Measurements from ENCODE around the gene C1QTNF6.
A peak's percentile ranks its signal among the peaks of the same experiment; 100 is the strongest.

The C1QTNF6 gene

DNA sequence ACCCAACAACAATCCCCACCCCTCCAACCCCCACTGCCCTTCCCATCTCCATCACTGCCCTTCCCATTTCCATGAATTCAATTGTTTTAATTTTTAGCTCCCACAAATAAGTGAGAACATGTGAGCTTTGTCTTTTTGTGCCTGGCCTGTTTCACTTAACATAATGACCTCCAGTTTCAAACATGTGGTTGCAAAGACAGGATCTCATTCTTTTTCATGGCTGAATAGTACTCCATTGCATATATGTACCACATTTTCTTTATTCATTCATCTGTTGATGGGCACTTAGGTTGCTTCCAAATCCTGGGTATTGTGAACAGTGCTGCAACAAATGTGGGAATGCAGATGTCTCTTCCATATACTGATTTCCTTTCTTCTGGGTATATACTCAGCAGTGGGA is 37.3 kb downstream of the C1QTNF6 start:
- Histone ChIP-seq H3K4me3 (ENCODE audit: low read depth, low read length) (no peak overlapping the region), H3K4me1 (ENCODE audit: control insufficient read depth, insufficient read depth, low read length) (no peaks in the 10 kb centered on the region), H3K36me3 (ENCODE audit: control insufficient read depth in 2 of 2, insufficient read depth in 1 of 2, low read length in 2 of 2) (no peaks in the 10 kb centered on the region), H3K27ac (ENCODE audit: extremely low read depth, low read depth, low read length) (no peak overlapping the region), H3K9me3 (ENCODE audit: control insufficient read depth, insufficient read depth, low read depth, low read length) (no peaks in the 10 kb centered on the region)
- ChIA-PET CTCF (interaction anchor here (0.7 to 1.3 kb wide), 3 partner anchors 24 to 963 kb away, joined by 3 to 6 read pairs (median 3); no protein-coding TSS in a partner anchor), POLR2A (no interaction called here)
- TF ChIP-seq HOXC10 (CRISPR knock-in tag; IDR thresholded peaks at IDR 0.05): no peak
- no peak for TF ChIP-seq ZNF416 (tag by site-specific recombination; IDR thresholded peaks at IDR 0.05)
- TF ChIP-seq ZFP69B (tag by site-specific recombination; IDR thresholded peaks at IDR 0.05): no peak
- TF ChIP-seq, protein P1, sequence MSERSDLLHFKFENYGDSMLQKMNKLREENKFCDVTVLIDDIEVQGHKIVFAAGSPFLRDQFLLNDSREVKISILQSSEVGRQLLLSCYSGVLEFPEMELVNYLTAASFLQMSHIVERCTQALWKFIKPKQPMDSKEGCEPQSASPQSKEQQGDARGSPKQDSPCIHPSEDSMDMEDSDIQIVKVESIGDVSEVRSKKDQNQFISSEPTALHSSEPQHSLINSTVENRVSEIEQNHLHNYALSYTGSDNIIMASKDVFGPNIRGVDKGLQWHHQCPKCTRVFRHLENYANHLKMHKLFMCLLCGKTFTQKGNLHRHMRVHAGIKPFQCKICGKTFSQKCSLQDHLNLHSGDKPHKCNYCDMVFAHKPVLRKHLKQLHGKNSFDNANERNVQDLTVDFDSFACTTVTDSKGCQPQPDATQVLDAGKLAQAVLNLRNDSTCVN (tag by site-specific recombination; optimal IDR thresholded peaks at IDR 0.05): no peak
- no peak for TF ChIP-seq ZNF121 (tag by site-specific recombination; IDR thresholded peaks at IDR 0.05)
- TF ChIP-seq ZNF311 (tag by site-specific recombination; IDR thresholded peaks at IDR 0.05; ENCODE audit: borderline replicate concordance): no peak
- peak; percentile 98 for TF ChIP-seq ZNF146 (tag by site-specific recombination; IDR thresholded peaks at IDR 0.05)
- no peak for TF ChIP-seq ZNF24 (tag by site-specific recombination; IDR thresholded peaks at IDR 0.05)
- TF ChIP-seq, protein P2, sequence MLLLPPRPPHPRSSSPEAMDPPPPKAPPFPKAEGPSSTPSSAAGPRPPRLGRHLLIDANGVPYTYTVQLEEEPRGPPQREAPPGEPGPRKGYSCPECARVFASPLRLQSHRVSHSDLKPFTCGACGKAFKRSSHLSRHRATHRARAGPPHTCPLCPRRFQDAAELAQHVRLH (tag by site-specific recombination; IDR thresholded peaks at IDR 0.05): peak; percentile 53; the same call in 1 of the 2 replicates
- no peak for TF ChIP-seq OVOL3 (tag by site-specific recombination; IDR thresholded peaks at IDR 0.05)
- TF ChIP-seq KLF7 (tag by site-specific recombination; IDR thresholded peaks at IDR 0.05; ENCODE audit: borderline replicate concordance): no peak

DNA sequence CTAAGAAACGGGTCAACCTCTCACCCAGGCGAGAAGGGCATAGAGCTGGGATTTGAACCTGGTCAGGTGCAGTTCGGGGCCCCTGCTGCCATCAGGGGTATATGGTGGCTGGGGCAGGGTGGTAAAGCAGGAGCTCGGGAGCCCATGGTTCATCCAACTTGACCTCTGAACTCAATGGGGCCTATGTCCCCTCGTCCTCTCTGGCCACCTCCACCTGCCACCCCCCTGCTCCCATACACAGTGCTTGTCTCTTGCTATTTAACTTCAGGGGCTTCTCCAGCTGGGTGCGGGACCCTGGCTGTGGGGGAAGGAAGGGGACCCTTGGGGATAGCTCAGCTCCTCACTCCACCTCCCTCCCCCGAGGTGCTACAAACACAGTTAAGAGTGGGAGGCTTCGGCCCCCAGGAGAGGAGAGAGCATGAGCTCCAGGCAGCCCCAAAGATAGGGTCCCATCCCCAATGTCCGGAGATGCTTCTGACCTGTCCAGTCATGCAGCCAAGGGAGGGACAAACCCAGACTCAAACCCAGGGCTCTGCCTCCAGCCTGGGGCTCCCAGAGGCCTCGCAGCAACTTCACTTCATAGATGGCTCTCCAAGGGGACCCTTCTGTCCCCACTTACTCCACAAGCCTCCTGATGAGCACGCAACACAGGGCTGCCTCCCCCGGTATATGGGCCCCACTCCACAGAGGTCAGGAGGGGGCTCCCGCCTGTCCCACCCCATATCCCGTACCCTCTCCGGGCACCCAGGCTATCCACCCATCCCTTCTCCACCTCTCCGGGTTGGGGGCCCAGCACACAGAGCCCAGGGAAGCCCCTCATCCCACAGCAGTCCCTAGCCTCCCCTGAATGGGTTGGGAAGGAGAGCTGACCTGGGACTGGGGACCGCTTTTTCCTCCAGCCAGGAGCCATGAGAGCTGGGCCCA is 39.0 kb downstream of the C1QTNF6 start:
- ChIA-PET POLR2A (interaction anchor here (0.6 kb wide), 1 partner anchor 341 kb away, joined by 4 read pairs; no protein-coding TSS in a partner anchor), CTCF (interaction anchor here (0.6 to 1.3 kb wide), 5 partner anchors 8 to 171 kb away, joined by 3 read pairs; no protein-coding TSS in a partner anchor)
- Histone ChIP-seq H3K27ac (ENCODE audit: extremely low read depth, low read depth, low read length) (no peak overlapping the region), H3K4me3 (ENCODE audit: low read depth, low read length) (no peak overlapping the region), H3K9me3 (ENCODE audit: control insufficient read depth, insufficient read depth, low read depth, low read length) (no peaks in the 10 kb centered on the region), H3K4me1 (ENCODE audit: control insufficient read depth, insufficient read depth, low read length) (peaks cover 6% of the 10 kb centered on the region; the same call in 1 of the 2 replicates), H3K36me3 (ENCODE audit: control insufficient read depth in 2 of 2, insufficient read depth in 1 of 2, low read length in 2 of 2) (no peaks in the 10 kb centered on the region)
- TF ChIP-seq ZNF16 (tag by site-specific recombination; IDR thresholded peaks at IDR 0.05; ENCODE audit: low read depth) (no peak), ZNF24 (tag by site-specific recombination; IDR thresholded peaks at IDR 0.05) (no peak), ZBTB48 (tag by site-specific recombination; IDR thresholded peaks at IDR 0.05) (no peak), ZNF747 (tag by site-specific recombination; IDR thresholded peaks at IDR 0.05) (no peak), ZNF596 (tag by site-specific recombination; IDR thresholded peaks at IDR 0.05) (no peak), ZNF529 (tag by site-specific recombination; IDR thresholded peaks at IDR 0.05; ENCODE audit: insufficient replicate concordance) (no peak), HOXC10 (CRISPR knock-in tag; IDR thresholded peaks at IDR 0.05) (no peak), ZNF843 (tag by site-specific recombination; IDR thresholded peaks at IDR 0.05) (no peak), GLIS1 (tag by site-specific recombination; IDR thresholded peaks at IDR 0.05) (no peak), ZFP69B (tag by site-specific recombination; IDR thresholded peaks at IDR 0.05) (no peak), ZBTB1 (tag by site-specific recombination; IDR thresholded peaks at IDR 0.05) (no peak)
- TF ChIP-seq, protein P3, sequence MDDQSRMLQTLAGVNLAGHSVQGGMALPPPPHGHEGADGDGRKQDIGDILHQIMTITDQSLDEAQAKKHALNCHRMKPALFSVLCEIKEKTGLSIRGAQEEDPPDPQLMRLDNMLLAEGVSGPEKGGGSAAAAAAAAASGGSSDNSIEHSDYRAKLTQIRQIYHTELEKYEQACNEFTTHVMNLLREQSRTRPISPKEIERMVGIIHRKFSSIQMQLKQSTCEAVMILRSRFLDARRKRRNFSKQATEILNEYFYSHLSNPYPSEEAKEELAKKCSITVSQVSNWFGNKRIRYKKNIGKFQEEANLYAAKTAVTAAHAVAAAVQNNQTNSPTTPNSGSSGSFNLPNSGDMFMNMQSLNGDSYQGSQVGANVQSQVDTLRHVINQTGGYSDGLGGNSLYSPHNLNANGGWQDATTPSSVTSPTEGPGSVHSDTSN (CRISPR knock-in tag; IDR thresholded peaks at IDR 0.05): no peak
- TF ChIP-seq, protein P4, sequence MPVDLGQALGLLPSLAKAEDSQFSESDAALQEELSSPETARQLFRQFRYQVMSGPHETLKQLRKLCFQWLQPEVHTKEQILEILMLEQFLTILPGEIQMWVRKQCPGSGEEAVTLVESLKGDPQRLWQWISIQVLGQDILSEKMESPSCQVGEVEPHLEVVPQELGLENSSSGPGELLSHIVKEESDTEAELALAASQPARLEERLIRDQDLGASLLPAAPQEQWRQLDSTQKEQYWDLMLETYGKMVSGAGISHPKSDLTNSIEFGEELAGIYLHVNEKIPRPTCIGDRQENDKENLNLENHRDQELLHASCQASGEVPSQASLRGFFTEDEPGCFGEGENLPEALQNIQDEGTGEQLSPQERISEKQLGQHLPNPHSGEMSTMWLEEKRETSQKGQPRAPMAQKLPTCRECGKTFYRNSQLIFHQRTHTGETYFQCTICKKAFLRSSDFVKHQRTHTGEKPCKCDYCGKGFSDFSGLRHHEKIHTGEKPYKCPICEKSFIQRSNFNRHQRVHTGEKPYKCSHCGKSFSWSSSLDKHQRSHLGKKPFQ (tag by site-specific recombination; IDR thresholded peaks at IDR 0.05): no peak
- TF ChIP-seq, protein P5, sequence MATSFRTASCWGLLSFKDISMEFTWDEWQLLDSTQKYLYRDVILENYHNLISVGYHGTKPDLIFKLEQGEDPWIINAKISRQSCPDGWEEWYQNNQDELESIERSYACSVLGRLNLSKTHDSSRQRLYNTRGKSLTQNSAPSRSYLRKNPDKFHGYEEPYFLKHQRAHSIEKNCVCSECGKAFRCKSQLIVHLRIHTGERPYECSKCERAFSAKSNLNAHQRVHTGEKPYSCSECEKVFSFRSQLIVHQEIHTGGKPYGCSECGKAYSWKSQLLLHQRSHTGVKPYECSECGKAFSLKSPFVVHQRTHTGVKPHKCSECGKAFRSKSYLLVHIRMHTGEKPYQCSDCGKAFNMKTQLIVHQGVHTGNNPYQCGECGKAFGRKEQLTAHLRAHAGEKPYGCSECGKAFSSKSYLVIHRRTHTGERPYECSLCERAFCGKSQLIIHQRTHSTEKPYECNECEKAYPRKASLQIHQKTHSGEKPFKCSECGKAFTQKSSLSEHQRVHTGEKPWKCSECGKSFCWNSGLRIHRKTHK (tag by site-specific recombination; IDR thresholded peaks at IDR 0.05): no peak
- TF ChIP-seq, protein P6, sequence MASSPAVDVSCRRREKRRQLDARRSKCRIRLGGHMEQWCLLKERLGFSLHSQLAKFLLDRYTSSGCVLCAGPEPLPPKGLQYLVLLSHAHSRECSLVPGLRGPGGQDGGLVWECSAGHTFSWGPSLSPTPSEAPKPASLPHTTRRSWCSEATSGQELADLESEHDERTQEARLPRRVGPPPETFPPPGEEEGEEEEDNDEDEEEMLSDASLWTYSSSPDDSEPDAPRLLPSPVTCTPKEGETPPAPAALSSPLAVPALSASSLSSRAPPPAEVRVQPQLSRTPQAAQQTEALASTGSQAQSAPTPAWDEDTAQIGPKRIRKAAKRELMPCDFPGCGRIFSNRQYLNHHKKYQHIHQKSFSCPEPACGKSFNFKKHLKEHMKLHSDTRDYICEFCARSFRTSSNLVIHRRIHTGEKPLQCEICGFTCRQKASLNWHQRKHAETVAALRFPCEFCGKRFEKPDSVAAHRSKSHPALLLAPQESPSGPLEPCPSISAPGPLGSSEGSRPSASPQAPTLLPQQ (tag by site-specific recombination; IDR thresholded peaks at IDR 0.05): no peak
